Glutamatergic neuron (in vitro differentiated cells): Measurements from ENCODE around the gene ZMYND11. TPM values are rescaled to one million over a fixed set of nuclear protein-coding genes. Genes with fewer than 3 reads are reported as not detected.

Experiments
- DNase-seq: peaks from one replicate; pipeline ENCODE4 v3.0.0; 2022
- H3K27ac Mint-ChIP-seq: one replicate; pipeline ENCODE4 v1.8.0; 2020; ENCODE audit warnings: mild to moderate bottlenecking, mixed read lengths, inconsistent platforms; ENCODE audit not compliant: unreplicated experiment
- H3K27me3 Mint-ChIP-seq: one replicate; pipeline ENCODE4 v1.8.0; 2020; ENCODE audit warnings: mild to moderate bottlenecking, moderate library complexity, mixed read lengths, inconsistent platforms; ENCODE audit not compliant: unreplicated experiment
- H3K36me3 Mint-ChIP-seq: one replicate; pipeline ENCODE4 v1.8.0; 2020; ENCODE audit warnings: mild to moderate bottlenecking, mixed read lengths, inconsistent platforms; ENCODE audit not compliant: unreplicated experiment
- H3K4me1 Mint-ChIP-seq: one replicate; pipeline ENCODE4 v1.8.0; 2020; ENCODE audit warnings: mild to moderate bottlenecking, low read depth, mixed read lengths, inconsistent platforms; ENCODE audit not compliant: unreplicated experiment
- H3K4me3 Mint-ChIP-seq: one replicate; pipeline ENCODE4 v1.8.0; 2020; ENCODE audit warnings: mild to moderate bottlenecking, mixed read lengths, inconsistent platforms; ENCODE audit not compliant: unreplicated experiment
- H3K9me3 Mint-ChIP-seq: one replicate; pipeline ENCODE4 v1.8.0; 2020; ENCODE audit warnings: mild to moderate bottlenecking, moderate library complexity, mixed read lengths, inconsistent platforms; ENCODE audit not compliant: unreplicated experiment
- total RNA-seq: library from RNA; stranded (reverse); fragmentation: NEBNext Ultra II Directional; extraction: Animal tissue kit (Norgen Biotek cat#: 25700); gene quantifications from one replicate; pipeline ENCODE4 v1.2.1, GENCODE V29; 2021; ENCODE audit not compliant: unreplicated experiment
- TF ChIP-seq, protein P1 (sequence below): fragments of 200-600 bp; sonication (generic); IDR thresholded peaks from one replicate; pipeline ENCODE4 v1.5.0; 2021; ENCODE audit not compliant: partially characterized antibody, unreplicated experiment

Gene ZMYND11
- total RNA-seq, 1 donor from 2014 or later = 26.6 TPM

DNA sequence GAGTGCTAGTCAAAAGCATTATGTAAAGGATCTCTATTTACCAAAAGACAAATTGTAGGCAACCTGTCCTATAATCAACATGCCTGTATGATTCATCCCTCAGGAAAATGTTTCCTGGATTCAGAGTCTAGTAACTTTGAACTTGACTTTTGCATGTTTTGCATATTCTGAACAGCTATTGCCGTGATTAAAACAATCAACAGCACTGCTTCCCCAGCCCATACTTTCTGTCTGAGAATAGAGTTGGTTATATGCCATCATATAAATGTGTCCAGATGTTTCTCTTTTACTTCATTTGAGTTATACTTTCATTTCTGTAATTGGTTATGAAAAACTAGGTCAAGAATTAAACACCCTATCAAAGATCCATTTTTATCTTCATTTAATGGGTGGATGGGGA is 83.5 kb downstream of the ZMYND11 start:
- Mint-ChIP-seq H3K4me3 (no peak overlapping the region), H3K36me3 (no peaks in the 10 kb centered on the region), H3K27ac (peak overlapping the region; percentile 40), H3K27me3 (no peaks in the 10 kb centered on the region), H3K9me3 (no peaks in the 10 kb centered on the region), H3K4me1 (no peaks in the 10 kb centered on the region)
- TF ChIP-seq, protein P1, sequence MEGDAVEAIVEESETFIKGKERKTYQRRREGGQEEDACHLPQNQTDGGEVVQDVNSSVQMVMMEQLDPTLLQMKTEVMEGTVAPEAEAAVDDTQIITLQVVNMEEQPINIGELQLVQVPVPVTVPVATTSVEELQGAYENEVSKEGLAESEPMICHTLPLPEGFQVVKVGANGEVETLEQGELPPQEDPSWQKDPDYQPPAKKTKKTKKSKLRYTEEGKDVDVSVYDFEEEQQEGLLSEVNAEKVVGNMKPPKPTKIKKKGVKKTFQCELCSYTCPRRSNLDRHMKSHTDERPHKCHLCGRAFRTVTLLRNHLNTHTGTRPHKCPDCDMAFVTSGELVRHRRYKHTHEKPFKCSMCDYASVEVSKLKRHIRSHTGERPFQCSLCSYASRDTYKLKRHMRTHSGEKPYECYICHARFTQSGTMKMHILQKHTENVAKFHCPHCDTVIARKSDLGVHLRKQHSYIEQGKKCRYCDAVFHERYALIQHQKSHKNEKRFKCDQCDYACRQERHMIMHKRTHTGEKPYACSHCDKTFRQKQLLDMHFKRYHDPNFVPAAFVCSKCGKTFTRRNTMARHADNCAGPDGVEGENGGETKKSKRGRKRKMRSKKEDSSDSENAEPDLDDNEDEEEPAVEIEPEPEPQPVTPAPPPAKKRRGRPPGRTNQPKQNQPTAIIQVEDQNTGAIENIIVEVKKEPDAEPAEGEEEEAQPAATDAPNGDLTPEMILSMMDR = no peak
- no peak for DNase-seq

DNA sequence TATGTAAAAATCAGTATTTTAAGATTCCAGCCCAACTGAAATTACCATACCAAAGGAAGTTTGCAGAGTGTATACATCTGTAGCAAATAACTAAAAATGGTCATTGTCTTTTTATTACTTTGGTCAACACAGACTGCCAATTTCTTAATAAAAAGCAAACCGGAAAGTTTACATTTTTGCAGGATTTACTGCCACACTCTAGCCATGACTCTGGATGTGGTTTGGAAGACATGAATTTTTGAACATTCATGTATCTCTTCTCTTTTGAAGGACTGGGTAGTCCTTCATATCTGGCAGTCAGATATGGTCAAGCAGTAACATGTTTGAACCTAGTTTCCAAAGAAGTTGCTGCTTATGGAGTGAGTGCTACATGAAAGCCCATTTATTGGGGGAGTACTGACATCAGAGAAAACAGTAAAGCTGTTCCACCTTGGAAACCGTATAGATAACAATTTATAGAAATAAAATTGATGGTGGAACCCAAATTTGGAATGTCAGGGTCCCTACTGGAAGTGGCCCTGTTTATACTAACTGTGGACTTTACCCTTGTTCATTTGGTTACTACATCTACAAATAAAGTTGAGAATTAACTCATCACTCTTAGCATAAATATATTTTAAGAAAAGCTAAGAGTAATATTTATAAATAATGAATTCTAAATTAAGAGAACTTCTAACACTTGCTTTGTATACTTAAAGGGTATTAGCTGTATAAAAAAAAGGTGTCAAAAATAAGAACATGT is 84.6 kb downstream of the ZMYND11 start:
- TF ChIP-seq, protein P1 = no peak
- Mint-ChIP-seq H3K27ac (no peak overlapping the region), H3K4me1 (no peaks in the 10 kb centered on the region), H3K9me3 (no peaks in the 10 kb centered on the region), H3K4me3 (no peak overlapping the region), H3K36me3 (no peaks in the 10 kb centered on the region), H3K27me3 (no peaks in the 10 kb centered on the region)
- DNase-seq = no peak

DNA sequence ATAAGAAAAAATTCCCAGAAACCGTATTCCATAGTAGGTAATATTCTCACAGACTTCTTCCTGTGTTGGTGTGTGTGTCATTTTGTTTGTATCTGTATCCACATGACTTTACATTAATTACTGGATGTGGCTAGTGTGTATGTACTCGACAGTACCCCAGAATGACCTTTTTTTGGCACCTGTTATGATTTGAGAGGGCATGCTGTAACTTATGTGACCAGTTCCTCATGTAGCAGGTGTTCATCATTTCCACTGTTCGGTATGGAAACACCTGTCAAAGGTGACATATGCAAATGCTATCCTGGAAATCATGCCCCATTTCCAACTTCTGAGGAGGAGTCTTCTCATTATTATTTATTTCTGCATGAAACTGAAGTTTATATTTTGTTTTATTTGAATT is 89.3 kb downstream of the ZMYND11 start:
- Mint-ChIP-seq H3K27me3 (no peaks in the 10 kb centered on the region), H3K36me3 (no peaks in the 10 kb centered on the region), H3K9me3 (no peaks in the 10 kb centered on the region), H3K4me1 (no peaks in the 10 kb centered on the region), H3K27ac (no peak overlapping the region), H3K4me3 (no peak overlapping the region)
- DNase-seq = no peak
- TF ChIP-seq, protein P1 = no peak

DNA sequence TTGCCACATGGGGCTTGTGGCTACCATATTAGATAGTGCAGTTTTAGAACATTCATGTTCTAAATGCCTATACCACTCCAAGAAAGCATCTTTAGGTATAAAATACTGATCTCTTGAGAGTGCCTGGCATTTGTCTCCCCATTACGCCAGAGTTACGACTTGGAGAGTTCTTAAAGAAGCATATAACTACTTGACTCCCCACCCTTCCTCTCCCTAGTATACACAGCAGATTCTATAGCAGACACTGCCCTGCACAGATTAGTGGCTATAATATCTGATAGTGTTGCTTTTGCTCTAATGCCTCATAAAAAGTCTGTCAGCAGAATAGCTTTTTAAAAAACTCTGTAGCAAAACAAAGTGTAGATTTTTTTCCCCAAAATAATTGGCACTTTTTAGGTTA is 90.8 kb downstream of the ZMYND11 start:
- no peak overlapping the region for H3K27ac Mint-ChIP-seq
- DNase-seq = no peak
- TF ChIP-seq, protein P1 = no peak
- H3K27me3 Mint-ChIP-seq = no peaks in the 10 kb centered on the region
- H3K36me3 Mint-ChIP-seq = no peaks in the 10 kb centered on the region
- no peaks in the 10 kb centered on the region for H3K9me3 Mint-ChIP-seq
- H3K4me1 Mint-ChIP-seq = no peaks in the 10 kb centered on the region
- H3K4me3 Mint-ChIP-seq = no peak overlapping the region

DNA sequence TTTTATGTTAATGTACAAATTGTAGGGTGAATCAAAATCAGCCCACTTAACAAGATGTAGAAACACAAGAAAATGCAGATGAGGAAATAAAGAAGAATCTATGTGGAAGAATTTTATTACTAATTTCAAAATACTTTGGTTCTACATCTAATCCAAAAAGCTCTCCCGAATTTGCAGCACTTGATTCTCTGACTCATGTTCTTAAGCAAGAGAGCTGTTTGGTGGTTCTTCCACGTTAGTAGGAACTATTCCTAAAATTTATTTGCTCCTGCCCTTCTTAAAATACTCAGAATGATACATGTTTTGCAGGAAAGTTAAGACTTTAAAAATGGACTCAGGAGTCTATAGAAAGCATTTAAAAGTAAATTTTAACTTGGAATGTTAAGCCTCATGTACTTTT is 91.8 kb downstream of the ZMYND11 start:
- TF ChIP-seq, protein P1 = no peak
- H3K4me3 Mint-ChIP-seq = no peak overlapping the region
- no peaks in the 10 kb centered on the region for H3K27me3 Mint-ChIP-seq
- no peaks in the 10 kb centered on the region for H3K4me1 Mint-ChIP-seq
- no peaks in the 10 kb centered on the region for H3K36me3 Mint-ChIP-seq
- H3K27ac Mint-ChIP-seq = no peak overlapping the region
- H3K9me3 Mint-ChIP-seq = no peaks in the 10 kb centered on the region
- no peak for DNase-seq
